ENCODE measurements around the gene ZNF880. TPM values are rescaled to one million over a fixed set of nuclear protein-coding genes. Genes with fewer than 3 reads are reported as not detected.

Gene ZNF880
- total and polyA plus RNA-seq, 2 of the 4 experiments (the other 2 are of a cell fraction): 17.4 to 40.3 TPM

GRCh38 chr19:52391135-52391534, 21.4 kb downstream of the ZNF880 start:
- intact Hi-C loops (cut with micrococcal nuclease): no loop called here
- DNase-seq (no peak), ATAC-seq (ENCODE audit: low read depth) (no peak)
- TF ChIP-seq USF2 (IDR thresholded peaks at IDR 0.05; ENCODE audit: low read depth, low read length) (no peak), CHD1 (IDR thresholded peaks at IDR 0.05; ENCODE audit: low read depth, low read length) (no peak), MXI1 (IDR thresholded peaks at IDR 0.05; ENCODE audit: borderline replicate concordance, low read depth, low read length) (no peak), POLR2A (IDR thresholded peaks at IDR 0.05; ENCODE audit: low read depth, low read length) (no peak), CTCF (conservative IDR thresholded peaks at IDR 0.05; ENCODE audit: low read depth, low read length) (no peak), MAFK (IDR thresholded peaks at IDR 0.05; ENCODE audit: low read depth, low read length) (no peak), NFE2L2 (IDR thresholded peaks at IDR 0.05; ENCODE audit: low read depth, low read length) (no peak)
- TF ChIP-seq, protein P1, sequence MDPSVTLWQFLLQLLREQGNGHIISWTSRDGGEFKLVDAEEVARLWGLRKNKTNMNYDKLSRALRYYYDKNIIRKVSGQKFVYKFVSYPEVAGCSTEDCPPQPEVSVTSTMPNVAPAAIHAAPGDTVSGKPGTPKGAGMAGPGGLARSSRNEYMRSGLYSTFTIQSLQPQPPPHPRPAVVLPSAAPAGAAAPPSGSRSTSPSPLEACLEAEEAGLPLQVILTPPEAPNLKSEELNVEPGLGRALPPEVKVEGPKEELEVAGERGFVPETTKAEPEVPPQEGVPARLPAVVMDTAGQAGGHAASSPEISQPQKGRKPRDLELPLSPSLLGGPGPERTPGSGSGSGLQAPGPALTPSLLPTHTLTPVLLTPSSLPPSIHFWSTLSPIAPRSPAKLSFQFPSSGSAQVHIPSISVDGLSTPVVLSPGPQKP (IDR thresholded peaks at IDR 0.05; ENCODE audit: borderline replicate concordance, low read depth, low read length): no peak
- Histone ChIP-seq H3K27me3 (ENCODE audit: control insufficient read depth, insufficient read depth, low read length) (no peaks in the 10 kb centered on the region), H3K4me1 (ENCODE audit: control insufficient read depth, insufficient read depth, low read length) (no peaks in the 10 kb centered on the region), H2AK5ac (ENCODE audit: low read depth, low read length) (no peak overlapping the region), H3K79me1 (ENCODE audit: low read depth in 1 of 2, low read length in 2 of 2) (peaks cover 2 to 9% of the 10 kb centered on the region in 2 experiments; a peak in 2 of 4 replicates), H2BK20ac (ENCODE audit: low read depth, low read length) (no peak overlapping the region), H3K14ac (replicated peaks; ENCODE audit: low read depth, low read length) (no peak overlapping the region), H2BK15ac (ENCODE audit: low read depth, low read length) (no peak overlapping the region), H4K20me1 (ENCODE audit: insufficient read depth, low read length) (no peaks in the 10 kb centered on the region), H4K8ac (ENCODE audit: low read depth in 2 of 2, low read length in 2 of 2) (no peak overlapping the region), H3K36me3 (ENCODE audit: control insufficient read depth, insufficient read depth, low read length) (peaks cover 20% of the 10 kb centered on the region), H3K9me1 (ENCODE audit: insufficient read depth, low read length) (no peaks in the 10 kb centered on the region), H3K56ac (ENCODE audit: extremely low read depth, insufficient read depth, low read length) (no peak overlapping the region), H3K4me2 (ENCODE audit: low read depth, low read length) (no peak overlapping the region), H3K23ac (ENCODE audit: low read depth, low read length) (no peak overlapping the region), H2AK9ac (replicated peaks; ENCODE audit: low read depth, low read length, poor library complexity) (no peak overlapping the region), H3K4me3 (ENCODE audit: insufficient read depth, low read depth, low read length) (no peak overlapping the region), H4K5ac (ENCODE audit: low read depth, low read length) (no peak overlapping the region), H2AFZ (replicated peaks; ENCODE audit: low read length, poor library complexity) (no peak overlapping the region), H3K4ac (ENCODE audit: low read depth, low read length) (no peak overlapping the region), H4K91ac (ENCODE audit: insufficient read depth, low read depth, low read length) (no peak overlapping the region), H3K27ac (ENCODE audit: insufficient read depth, low read length) (no peak overlapping the region), H3K18ac (ENCODE audit: low read depth, low read length) (no peak overlapping the region), H3K9me3 (ENCODE audit: control insufficient read depth, insufficient read depth, low read length) (peaks cover 43% of the 10 kb centered on the region), H2BK120ac (ENCODE audit: low read depth, low read length) (no peak overlapping the region), H2BK5ac (ENCODE audit: low read depth, low read length, poor library complexity, severe bottlenecking) (no peak overlapping the region), H3K9ac (ENCODE audit: low read depth, low read length) (no peak overlapping the region)
- in situ Hi-C loops (cut with MboI; ENCODE audit: low sequenced_read_pairs): no loop called here
- ChIA-PET CTCF (no interaction called here), POLR2A (ENCODE audit: unreplicated experiment) (no interaction called here)
- BruUV-seq (replicated peaks): no TSS peak
- WGBS, 2 experiments (ENCODE audit: extremely low coverage in 2 of 2, insufficient read length in 1 of 2): 67% methylated on average over 1 of the region's 1 CpG; no CpG with 5 or more reads in 1 of the 2 experiments
- dilution Hi-C loops (cut with HindIII; ENCODE audit: low sequenced_read_pairs, unreplicated experiment): no loop called here

All from IMR-90 (cell line).